GM23338 (cell line): ENCODE results near the gene PAX2. TPM values are rescaled to one million over a fixed set of nuclear protein-coding genes. Genes with fewer than 3 reads are reported as not detected.

ENCODE experiments used
- ATAC-seq: fragments of 200-7000 bp; cut with Tn5 transposase; 3 replicates; pipeline ENCODE4 v1.9.1; 2020
- DNase-seq: peaks from one replicate; pipeline ENCODE4 v3.0.0-alpha.2; 2015; ENCODE audit warnings: low spot score
- H2AFZ ChIP-seq: fragments of 200-600 bp; sonication (generic); 2 replicates; pipeline ENCODE4 v1.8.0; 2016; ENCODE audit warnings: antibody characterized with exemption, mild to moderate bottlenecking, moderate library complexity
- H3F3A ChIP-seq: fragments of 200-600 bp; sonication (generic); replicated peaks from 2 replicates; pipeline ENCODE4 v1.8.0; 2017; ENCODE audit warnings: antibody characterized with exemption, mixed run types, low read depth
- H3K27ac ChIP-seq: fragments of 200-600 bp; sonication (generic); 2 replicates; pipeline ENCODE4 v1.6.1; 2016; ENCODE audit warnings: low read depth
- H3K27me3 ChIP-seq: fragments of 200-600 bp; sonication (generic); 2 replicates; pipeline ENCODE4 v1.8.0; 2016; ENCODE audit warnings: mild to moderate bottlenecking, mixed run types, moderate library complexity; ENCODE audit not compliant: insufficient read depth
- H3K36me3 ChIP-seq: fragments of 200-600 bp; sonication (generic); 2 replicates; pipeline ENCODE4 v1.8.0; 2016; ENCODE audit warnings: mild to moderate bottlenecking; ENCODE audit not compliant: insufficient read depth
- H3K4me1 ChIP-seq: fragments of 200-600 bp; sonication (generic); 2 replicates; pipeline ENCODE4 v1.8.0; 2016; ENCODE audit warnings: mild to moderate bottlenecking, moderate library complexity; ENCODE audit not compliant: insufficient read depth
- H3K4me2 ChIP-seq: fragments of 200-600 bp; sonication (generic); 2 replicates; pipeline ENCODE4 v1.7.1; 2017; ENCODE audit warnings: mixed run types
- H3K4me3 ChIP-seq: fragments of 200-600 bp; sonication (generic); 2 replicates; pipeline ENCODE4 v1.6.1; 2016; ENCODE audit warnings: mixed run types
- H3K79me2 ChIP-seq: fragments of 200-600 bp; sonication (generic); replicated peaks from 2 replicates; pipeline ENCODE4 v1.8.0; 2017; ENCODE audit warnings: mild to moderate bottlenecking; ENCODE audit not compliant: insufficient read depth
- H3K9me2 ChIP-seq: fragments of 200-600 bp; sonication (generic); 2 replicates; pipeline ENCODE4 v1.8.0; 2017; ENCODE audit not compliant: insufficient read depth
- H4K20me1 ChIP-seq: fragments of 200-600 bp; sonication (generic); replicated peaks from 2 replicates; pipeline ENCODE4 v1.8.0; 2017; ENCODE audit warnings: mild to moderate bottlenecking; ENCODE audit not compliant: insufficient read depth
- H3K27ac Mint-ChIP-seq: 2 replicates; pipeline ENCODE4 v1.8.0; 2020; ENCODE audit warnings: inconsistent platforms, mild to moderate bottlenecking, moderate library complexity, mixed read lengths
- H3K27me3 Mint-ChIP-seq: 3 replicates; pipeline ENCODE4 v1.8.0; 2022; ENCODE audit warnings: low read depth, mild to moderate bottlenecking, moderate library complexity, mixed read lengths, inconsistent platforms; ENCODE audit not compliant: insufficient read depth, poor library complexity
- H3K36me3 Mint-ChIP-seq: 3 replicates; pipeline ENCODE4 v1.8.0; 2021; ENCODE audit warnings: low read depth, mild to moderate bottlenecking, inconsistent platforms, moderate library complexity, mixed read lengths
- H3K4me1 Mint-ChIP-seq: 3 replicates; pipeline ENCODE4 v1.8.0; 2020; ENCODE audit warnings: mild to moderate bottlenecking, inconsistent platforms, mixed read lengths
- H3K4me3 Mint-ChIP-seq: 3 replicates; pipeline ENCODE4 v1.8.0; 2021; ENCODE audit warnings: moderate library complexity, mild to moderate bottlenecking, inconsistent platforms, mixed read lengths
- H3K9me3 Mint-ChIP-seq: 3 replicates; pipeline ENCODE4 v1.8.0; 2020; ENCODE audit warnings: moderate library complexity, mild to moderate bottlenecking, inconsistent platforms, mixed read lengths
- CREB1 ChIP-seq: fragments of 250-450 bp; sonication (Bioruptor Pico); IDR thresholded peaks from 2 replicates; pipeline ENCODE4 v1.5.0; 2020; ENCODE audit warnings: low read depth, mild to moderate bottlenecking, moderate library complexity
- CTCF ChIP-seq, 2 experiments: fragments of 200-600 bp in 1 of 2; sonication (generic) in 1 of 2; conservative IDR thresholded peaks; 2 replicates each; pipeline versions ENCODE4 v1.5.1 to v1.6.1; 2016 to 2017; ENCODE audit warnings: antibody characterized with exemption in 2 of 2, low read depth in 2 of 2, mild to moderate bottlenecking in 2 of 2, moderate library complexity in 1 of 2
- ETS1 ChIP-seq: IDR thresholded peaks from 2 replicates; pipeline ENCODE4 v1.6.1; 2016; ENCODE audit warnings: antibody characterized with exemption
- EZH2 ChIP-seq: fragments of 200-600 bp; sonication (generic); IDR thresholded peaks from one replicate; pipeline ENCODE4 v1.8.0; 2017; ENCODE audit warnings: antibody characterized with exemption, mild to moderate bottlenecking, low read depth; ENCODE audit not compliant: unreplicated experiment
- EZH2phosphoT487 ChIP-seq: fragments of 200-600 bp; sonication (generic); IDR thresholded peaks from one replicate; pipeline ENCODE4 v1.8.1; 2018; ENCODE audit warnings: antibody characterized with exemption; ENCODE audit not compliant: unreplicated experiment
- JUNB ChIP-seq: IDR thresholded peaks from one replicate; pipeline ENCODE4 v1.6.1; 2016; ENCODE audit warnings: antibody characterized with exemption; ENCODE audit not compliant: unreplicated experiment
- NANOG ChIP-seq: IDR thresholded peaks from 2 replicates; pipeline ENCODE4 v1.6.1; 2016; ENCODE audit warnings: antibody characterized with exemption, borderline replicate concordance
- REST ChIP-seq: IDR thresholded peaks from one replicate; pipeline ENCODE4 v1.6.1; 2018; ENCODE audit warnings: antibody characterized with exemption; ENCODE audit not compliant: unreplicated experiment
- STAT1 ChIP-seq: IDR thresholded peaks from one replicate; pipeline ENCODE4 v1.6.1; 2016; ENCODE audit warnings: antibody characterized with exemption; ENCODE audit not compliant: unreplicated experiment
- ZNF331 ChIP-seq: fragments of 250-450 bp; sonication (Bioruptor Pico); IDR thresholded peaks from 2 replicates; pipeline ENCODE4 v1.5.0; 2020; ENCODE audit warnings: low read depth, mild to moderate bottlenecking, moderate library complexity
- polyA plus RNA-seq: library from polyadenylated mRNA; unstranded; fragments of >200 nt; fragmentation: Nextera tagmentation; extraction: Ambion mirVana; gene quantifications from 2 replicates; pipeline ENCODE4 v1.2.1, GENCODE V29; 2016
- total RNA-seq: library from RNA; depleted of rRNA; stranded (reverse); fragments of >200 nt; shearing (Covaris generic); gene quantifications from 2 replicates; pipeline ENCODE4 v1.2.3, GENCODE V29; 2014

Gene PAX2
- total and polyA plus RNA-seq, 2 experiments from 2014 or later, result not detected

GRCh38 chr10:100750291-100751210 lies 5.2 kb downstream of the PAX2 start:
- peak; percentile 28 for DNase-seq
- Histone ChIP-seq H3K4me2 (no peak overlapping the region), H3K4me1 (peaks cover 21% of the 10 kb centered on the region), H3K9me2 (no peaks in the 10 kb centered on the region), H3K4me3 (no peak overlapping the region), H3K36me3 (no peaks in the 10 kb centered on the region), H4K20me1 (peaks cover 17% of the 10 kb centered on the region), H2AFZ (no peak overlapping the region), H3K27ac (no peak overlapping the region), H3F3A (peaks cover 11% of the 10 kb centered on the region), H3K27me3 (peaks cover 100% of the 10 kb centered on the region), H3K79me2 (no peaks in the 10 kb centered on the region)
- TF ChIP-seq CREB1 (CRISPR knock-in tag) (no peak), EZH2 (peak; percentile 85), ETS1 (no peak), EZH2phosphoT487 (peak; percentile 53), JUNB (no peak), REST (no peak), ZNF331 (CRISPR knock-in tag) (no peak)
- Mint-ChIP-seq H3K27ac (no peak overlapping the region), H3K4me3 (no peak overlapping the region), H3K9me3 (no peaks in the 10 kb centered on the region), H3K27me3 (peaks cover 97% of the 10 kb centered on the region), H3K36me3 (no peaks in the 10 kb centered on the region; the same call in 2 of the 3 replicates), H3K4me1 (peaks cover 28% of the 10 kb centered on the region)
- no peak for ATAC-seq

- peaks cover 100% of the 10 kb centered on the region for H3K27me3 ChIP-seq
- H3K36me3 Mint-ChIP-seq, result no peaks in the 10 kb centered on the region; the same call in 2 of the 3 replicates
- no peak overlapping the region for H3K27ac Mint-ChIP-seq
- H4K20me1 ChIP-seq, result peaks cover 15% of the 10 kb centered on the region
- peaks cover 18% of the 10 kb centered on the region for H3K4me1 ChIP-seq
- H3K27me3 Mint-ChIP-seq, result peaks cover 98% of the 10 kb centered on the region
- ATAC-seq, result no peak
- no peaks in the 10 kb centered on the region for H3K79me2 ChIP-seq
- no peak overlapping the region for H2AFZ ChIP-seq
- H3K27ac ChIP-seq, result no peak overlapping the region
- H3K4me1 Mint-ChIP-seq, result peaks cover 24% of the 10 kb centered on the region
- H3K9me2 ChIP-seq, result no peaks in the 10 kb centered on the region
- no peaks in the 10 kb centered on the region for H3K36me3 ChIP-seq
- H3K9me3 Mint-ChIP-seq, result no peaks in the 10 kb centered on the region
- H3K4me3 Mint-ChIP-seq, result no peak overlapping the region
- H3K4me2 ChIP-seq, result no peak overlapping the region
- DNase-seq, result no peak
- no peak overlapping the region for H3K4me3 ChIP-seq
- H3F3A ChIP-seq, result peaks cover 9% of the 10 kb centered on the region
- TF ChIP-seq EZH2 (no peak), STAT1 (no peak), CTCF (conservative IDR thresholded peaks at IDR 0.05; ENCODE audit: low read depth in 2 of 2) (no peak), NANOG (no peak)
Measured at GRCh38 chr10:100751211-100751933, 6.0 kb downstream of the PAX2 start.
